Measurements from ENCODE around the gene IMPDH1. TPM values are rescaled to one million over a fixed set of nuclear protein-coding genes. Genes with fewer than 3 reads are reported as not detected.

Gene IMPDH1
- polyA plus RNA-seq, 3 donors: 26.1 to 27.3 (median 26.8) TPM

DNA sequence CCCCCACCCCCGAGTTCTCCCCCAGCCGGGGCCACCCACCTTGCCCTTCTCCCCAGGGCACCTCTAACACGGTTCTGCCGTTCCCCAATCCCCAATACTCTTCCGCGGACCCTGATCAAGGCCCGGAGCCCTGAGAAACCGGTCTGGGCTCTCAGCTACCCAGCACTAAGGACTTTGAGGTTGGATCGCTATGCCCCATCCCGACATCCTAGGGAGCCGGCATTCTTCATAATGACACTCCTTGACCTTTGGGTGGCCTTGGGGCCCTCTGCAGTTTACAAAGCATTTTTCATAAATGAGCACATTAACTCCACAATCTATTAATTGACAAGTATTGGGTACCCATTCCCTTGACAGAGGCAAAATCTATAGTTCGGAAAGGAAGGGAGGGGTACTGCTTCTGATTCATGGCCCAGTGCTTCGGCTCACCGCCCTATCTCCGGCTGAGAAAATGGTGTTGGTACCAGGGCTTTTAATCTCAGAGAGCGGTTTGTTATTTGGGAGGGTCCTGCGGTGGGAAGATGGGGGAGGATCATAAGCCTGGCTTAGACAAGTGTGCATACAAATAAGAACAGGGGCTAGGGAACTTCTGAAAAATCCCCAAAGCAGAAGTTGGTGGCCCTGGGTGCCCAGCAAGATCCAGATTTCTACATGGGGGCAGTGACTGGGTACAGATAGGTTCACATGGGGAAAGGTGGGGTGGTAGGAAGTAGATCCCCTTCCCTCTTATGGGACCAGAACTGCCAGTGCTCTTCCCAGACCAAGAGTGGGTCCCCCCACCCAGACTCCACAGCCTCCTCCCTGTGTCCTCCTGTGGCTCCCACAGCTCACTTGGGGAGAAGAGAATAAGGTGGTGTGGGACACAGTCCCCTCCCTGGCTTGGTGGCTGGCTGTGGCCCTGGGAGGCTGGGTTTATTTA lies 3.2 kb downstream of the IMPDH1 start:
- DNase-seq (ENCODE audit: low read depth in 3 of 3, low spot score in 2 of 3): no peak

DNA sequence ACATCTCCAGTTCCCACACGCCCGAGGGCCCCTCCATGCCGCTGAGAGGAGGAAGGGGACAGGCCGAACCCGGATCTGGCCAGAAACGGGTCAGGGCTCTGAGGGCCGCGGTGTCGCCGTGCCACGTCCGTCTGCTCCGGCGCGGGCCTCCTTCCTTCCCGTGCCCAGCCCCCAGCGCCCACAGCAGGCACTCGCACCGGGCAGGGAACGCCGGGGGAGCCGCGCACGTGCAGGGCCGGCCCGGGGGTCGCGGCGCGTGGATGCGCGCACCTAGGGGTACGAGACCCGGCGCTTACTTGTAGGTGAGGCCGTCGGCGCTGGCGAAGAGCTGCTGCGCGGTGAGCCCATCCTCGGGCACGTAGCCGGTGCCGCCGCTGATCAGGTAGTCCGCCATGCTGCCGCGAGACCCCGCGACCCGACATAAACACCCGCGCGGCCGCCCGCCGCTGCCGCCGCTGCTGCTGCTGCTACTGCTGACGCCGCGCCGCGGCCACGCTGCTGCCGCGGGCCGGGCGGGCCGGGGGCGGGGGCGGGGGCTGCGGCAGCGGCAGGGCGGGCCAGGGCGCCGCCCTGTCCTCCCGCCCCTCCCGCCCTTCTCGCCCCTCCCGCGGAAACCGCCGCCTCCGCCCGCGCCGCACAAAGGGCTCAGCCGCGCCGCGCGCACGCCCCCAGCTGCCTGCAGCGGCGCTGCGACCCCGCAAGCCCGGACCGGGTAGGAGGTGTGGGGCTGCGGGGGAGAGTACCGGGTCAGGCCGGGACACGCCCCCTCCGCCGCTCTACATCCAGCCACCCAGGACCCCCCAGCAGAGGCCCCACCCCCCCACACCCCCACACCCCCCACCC lies 4.1 kb downstream of the IMPDH1 start:
- DNase-seq (ENCODE audit: low read depth in 3 of 3, low spot score in 2 of 3): no peak

DNA sequence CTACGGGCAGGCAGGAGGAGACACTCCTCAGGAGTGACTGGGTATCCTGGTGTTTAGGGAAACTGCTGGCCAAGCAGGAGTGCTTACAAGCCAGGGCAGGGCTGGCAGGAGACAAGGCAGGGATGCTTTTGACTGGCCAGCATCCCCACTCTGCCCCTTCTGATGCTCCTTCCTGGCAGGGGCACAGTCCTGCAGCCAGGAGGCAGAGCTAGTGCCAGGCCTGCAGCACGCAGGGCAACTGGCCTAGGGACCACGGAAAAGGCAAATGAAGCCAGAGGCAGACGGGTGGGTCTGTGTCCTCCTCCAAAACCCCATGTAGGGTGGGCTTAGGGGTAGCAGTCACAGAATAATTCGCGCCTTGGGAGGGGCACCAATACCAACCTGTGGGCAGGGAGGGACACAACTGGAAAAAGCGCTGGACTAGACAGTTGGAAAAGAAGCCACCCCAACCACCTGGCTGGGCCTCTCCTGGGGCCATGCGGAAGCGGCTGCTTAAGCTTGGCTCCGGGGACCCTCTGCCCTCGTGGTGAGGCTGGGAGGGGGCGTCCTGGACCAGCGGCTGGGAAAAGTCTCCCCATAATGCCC lies 4.8 kb downstream of the IMPDH1 start:
- DNase-seq (ENCODE audit: low read depth in 3 of 3, low spot score in 2 of 3): no peak

DNA sequence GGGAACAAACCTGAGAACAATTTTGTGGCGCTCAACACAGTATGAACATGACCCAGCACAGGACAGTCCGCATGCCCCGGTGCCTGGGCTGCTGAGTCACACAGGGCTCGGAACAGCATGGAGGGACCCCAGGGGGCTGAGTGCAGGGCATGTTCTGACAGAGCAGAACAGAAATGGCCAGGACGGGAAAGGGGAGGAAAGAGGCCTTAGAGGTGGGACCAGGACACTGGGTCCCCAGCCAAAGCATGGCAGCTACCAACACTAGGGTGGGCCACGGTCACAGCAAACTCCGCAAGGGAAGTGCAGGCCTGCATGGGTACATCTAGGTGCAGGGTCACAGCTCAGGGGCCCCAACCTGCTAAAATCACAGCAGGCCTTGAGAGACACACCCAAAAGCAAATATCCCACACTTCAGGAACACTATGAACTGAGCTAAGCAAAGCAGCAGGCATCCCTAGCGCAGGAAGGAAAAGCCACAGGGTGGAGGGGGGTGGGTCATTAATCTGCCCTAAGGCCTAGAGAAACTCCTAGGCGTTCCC lies 5.6 kb downstream of the IMPDH1 start:
- DNase-seq (ENCODE audit: low read depth in 3 of 3, low spot score in 2 of 3): no peak

DNA sequence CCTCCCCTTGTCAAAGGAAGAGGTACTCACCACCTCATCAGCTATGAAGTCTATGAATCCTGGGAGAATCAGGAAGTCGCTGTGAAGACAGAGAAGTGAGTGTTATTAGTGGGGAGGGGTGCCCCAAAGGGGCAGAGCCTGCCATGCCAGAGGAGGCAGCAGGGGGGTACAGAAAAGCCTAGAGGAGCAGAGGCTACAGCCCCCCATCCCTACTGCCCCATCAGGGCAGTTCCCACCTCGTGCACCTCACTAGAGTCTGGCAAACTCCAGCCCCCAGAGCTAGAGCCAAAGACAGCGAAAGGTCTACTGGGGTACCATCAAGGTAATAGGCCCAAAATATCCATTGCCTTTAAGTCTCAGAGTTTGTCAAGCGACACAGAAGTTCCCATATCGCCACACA lies 6.1 kb downstream of the IMPDH1 start:
- no peak for DNase-seq (ENCODE audit: low read depth in 3 of 3, low spot score in 2 of 3)

DNA sequence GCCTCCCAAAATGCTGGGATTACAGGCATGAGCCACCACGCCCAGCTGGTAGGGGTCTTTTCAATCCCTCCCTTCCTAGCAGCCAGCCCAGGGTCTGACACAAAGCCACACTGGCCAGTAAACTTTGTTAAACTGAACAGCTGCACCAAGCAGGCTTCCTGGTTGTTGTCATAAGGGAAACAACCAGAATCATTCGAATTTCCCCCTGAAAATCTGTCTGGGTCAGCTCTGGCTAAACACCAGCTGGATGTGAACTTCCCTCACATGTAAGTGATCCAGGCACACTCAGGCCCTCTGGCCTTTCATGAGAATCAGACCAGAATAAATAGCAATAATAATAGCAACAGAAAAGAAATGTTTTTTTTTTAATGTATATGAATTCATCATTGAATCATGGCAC lies 7.4 kb downstream of the IMPDH1 start:
- no peak for DNase-seq (ENCODE audit: low read depth in 3 of 3, low spot score in 2 of 3)

DNA sequence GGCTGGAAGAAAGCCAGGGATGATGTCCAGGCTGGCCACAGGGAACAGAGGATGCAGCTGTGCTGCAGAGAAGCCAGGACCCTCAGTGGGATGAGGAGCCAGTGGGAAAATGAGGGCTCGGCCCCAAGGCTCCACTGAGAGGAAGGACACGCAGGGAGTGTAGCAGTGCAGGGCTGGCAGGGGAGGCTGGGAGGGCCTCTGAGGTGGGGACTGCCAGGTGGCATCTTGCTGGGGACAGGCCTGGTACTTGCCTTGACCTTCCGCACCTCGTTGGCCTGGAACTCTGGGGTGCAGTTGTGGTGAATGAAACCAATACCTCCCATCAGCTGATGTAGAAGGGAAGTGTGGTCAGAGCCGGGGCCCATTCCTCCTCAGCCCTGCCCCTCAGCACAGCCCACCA lies 9.2 kb downstream of the IMPDH1 start:
- DNase-seq (ENCODE audit: low read depth in 3 of 3, low spot score in 2 of 3): no peak

DNA sequence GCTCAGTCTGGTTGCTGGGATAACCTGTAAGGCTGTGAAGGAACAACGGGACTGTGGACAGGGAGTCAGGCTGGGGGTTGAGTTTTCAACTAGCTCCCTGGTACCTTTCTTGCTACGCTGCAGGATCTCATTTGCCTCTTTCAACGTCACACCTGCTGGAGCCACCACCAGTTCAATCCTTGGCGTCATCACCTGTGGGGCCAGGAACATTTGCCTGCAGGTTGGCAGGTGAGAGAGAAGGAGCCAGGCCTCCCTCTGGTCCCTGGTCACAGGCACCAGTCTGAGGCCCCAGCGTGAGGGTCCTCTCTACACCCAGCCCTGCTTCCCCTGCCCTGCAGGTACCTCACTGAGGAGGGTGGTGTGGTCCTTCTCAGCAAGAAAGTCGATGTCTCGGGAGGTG lies 9.8 kb downstream of the IMPDH1 start:
- no peak for DNase-seq (ENCODE audit: low read depth in 3 of 3, low spot score in 2 of 3)

DNA sequence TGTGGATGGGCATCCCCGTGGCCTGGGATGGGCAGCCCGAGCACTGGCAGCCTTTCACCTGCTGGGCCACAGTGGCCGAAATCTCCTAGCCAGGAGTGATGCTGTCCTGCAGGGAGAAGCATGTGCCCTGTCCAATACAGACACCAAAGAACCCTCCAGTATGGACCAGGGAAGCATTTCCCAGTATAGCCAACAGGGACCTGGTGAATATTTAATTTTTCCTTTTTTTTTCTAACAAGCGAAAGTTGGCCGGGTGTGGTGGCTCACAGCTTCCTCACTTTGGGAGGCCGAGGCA lies 11.0 kb downstream of the IMPDH1 start:
- DNase-seq (ENCODE audit: low read depth in 3 of 3, low spot score in 2 of 3): no peak

DNA sequence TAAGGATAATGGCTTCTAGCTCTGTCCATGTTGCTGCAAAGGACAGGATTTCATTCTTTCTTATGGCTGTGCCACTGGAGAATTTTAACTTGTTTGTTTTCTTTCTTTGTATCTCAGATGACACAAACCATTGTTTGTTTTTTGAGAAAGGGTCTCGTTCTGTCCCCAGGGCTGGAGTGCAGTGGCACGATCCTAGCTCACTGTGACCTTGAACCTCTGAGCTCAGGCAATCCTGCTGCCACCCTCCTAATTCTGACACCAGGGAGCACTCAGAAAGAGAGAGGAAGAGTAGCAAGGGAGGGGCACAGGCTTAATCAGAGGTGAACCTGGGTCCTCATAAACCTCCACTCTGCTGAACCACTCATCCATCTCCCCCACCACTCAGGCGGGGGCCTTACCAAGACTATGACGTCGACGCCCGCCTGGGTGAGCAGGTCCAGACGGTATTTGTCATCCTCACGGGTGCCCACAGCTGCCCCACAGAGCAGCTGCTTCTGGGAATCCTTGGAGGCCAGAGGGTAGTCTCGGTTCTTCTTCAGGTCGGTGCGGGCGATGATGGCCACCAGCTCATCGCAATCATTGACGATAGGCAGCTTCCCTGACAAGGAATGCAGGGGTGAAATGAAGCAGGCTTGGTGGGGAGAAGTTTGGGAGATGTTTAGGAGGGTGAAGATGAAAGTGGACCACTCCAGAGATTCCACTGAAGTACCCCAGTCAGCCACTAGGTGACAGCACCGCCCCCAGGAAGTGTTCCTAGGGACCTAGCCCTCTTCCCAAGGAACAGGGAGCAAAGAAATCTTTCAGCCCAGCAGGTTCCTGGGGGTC lies 11.6 kb downstream of the IMPDH1 start:
- no peak for DNase-seq (ENCODE audit: low read depth in 3 of 3, low spot score in 2 of 3)

DNA sequence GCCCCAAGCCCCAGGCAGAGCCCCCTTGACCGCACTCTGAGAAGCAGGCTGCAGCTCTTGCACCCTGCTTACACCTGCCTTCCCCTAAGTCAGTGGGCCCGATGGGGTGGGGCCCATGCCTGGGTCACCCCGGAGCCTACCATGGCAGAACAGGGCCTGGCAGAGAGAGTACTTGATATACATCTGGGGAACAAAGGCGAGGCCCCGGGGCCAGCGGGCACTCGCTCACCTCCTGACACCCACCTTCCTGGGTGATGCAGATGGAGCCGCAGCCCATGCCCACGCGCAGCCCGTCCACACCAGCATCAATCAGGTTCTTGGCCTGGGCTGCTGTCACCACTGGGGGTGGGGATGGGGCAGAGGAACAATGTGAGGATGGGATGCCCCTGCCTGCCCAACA lies 13.4 kb downstream of the IMPDH1 start:
- DNase-seq (ENCODE audit: low read depth in 3 of 3, low spot score in 2 of 3): no peak

DNA sequence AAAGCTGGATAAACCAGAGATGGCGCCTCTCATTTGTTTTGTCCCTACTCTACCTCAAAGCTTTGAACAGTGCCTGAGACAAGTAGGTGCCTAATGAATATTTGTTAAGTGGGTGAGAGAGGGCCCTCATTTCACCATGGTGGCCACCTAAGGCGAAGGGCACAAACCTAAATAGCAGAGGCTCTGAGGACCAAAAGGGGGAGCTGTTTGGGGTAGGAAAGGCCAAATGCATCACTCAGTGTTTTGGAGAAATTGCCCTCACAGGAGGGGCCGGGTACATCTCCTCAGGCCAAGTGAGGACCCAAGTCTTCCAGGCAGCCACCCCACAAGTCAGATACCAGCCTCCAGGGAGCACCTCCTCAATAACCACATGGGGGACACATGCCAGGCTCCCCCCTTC lies 14.0 kb downstream of the IMPDH1 start:
- DNase-seq (ENCODE audit: low read depth in 3 of 3, low spot score in 2 of 3): no peak

DNA sequence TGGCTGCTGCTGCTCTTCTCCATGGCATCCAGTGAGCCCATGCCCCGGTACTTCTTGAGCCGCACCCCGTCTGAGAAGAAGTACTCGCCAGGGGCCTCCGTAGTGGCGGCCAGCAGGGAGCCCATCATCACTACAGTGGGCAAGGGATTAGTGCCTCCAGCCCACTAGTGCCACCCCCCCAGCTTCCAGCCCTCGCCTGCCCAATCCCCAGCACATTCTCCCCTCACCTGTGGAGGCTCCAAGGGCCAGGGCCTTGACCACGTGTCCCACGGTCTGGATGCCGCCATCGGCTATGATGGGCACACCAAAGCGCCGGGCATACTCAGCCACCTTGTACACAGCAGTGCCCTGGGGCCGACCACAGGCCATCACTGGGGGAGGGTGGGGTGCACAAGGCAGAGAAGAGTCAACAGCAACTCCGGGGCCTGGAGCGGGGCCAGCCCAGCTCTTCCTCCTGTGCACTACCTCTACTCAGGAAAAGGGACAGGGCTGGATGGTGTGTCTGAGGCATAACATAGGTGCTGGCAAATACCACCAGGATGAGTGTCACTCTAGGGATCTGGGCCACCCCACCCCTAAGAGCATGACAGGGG lies 14.8 kb downstream of the IMPDH1 start:
- no peak for DNase-seq (ENCODE audit: low read depth in 3 of 3, low spot score in 2 of 3)

DNA sequence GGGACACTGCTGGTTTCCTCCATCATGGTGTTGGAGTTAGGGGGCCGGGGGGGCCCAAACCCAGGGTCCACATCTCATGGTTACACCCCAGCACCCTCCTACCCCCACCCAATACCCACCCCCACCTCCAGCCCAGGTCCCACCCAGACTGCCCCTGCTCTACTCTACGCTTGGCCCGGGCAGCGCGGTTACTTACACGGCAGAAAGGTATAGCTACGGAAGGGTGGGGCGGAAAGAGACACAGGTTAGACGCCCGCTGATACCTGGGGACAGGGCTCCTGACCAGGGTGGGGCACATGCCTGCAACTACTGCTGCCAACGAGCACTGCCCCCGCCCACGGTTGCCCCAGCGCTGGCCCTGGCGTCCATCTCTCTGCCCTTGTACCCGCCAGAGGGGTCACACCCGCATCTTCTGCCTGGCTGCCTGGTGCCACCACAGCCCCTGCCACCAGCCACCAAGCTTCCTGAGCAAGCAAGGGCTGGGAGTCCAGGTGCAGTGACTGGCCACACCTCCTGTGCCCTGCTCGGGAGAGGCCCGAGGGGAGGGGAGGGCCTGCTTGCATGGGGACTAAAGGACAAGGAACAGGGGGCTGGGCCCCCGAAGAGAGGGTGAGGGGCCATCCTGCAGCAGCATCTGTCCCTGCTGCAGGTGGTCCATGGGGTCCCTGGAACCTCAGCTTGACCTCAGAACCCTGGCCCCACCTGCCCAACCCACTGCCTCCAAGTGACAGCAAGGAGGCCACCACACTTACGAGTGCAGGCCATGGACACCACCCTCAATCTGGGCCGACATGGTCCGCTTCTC lies 16.1 kb downstream of the IMPDH1 start:
- DNase-seq (ENCODE audit: low read depth in 3 of 3, low spot score in 2 of 3): no peak

DNA sequence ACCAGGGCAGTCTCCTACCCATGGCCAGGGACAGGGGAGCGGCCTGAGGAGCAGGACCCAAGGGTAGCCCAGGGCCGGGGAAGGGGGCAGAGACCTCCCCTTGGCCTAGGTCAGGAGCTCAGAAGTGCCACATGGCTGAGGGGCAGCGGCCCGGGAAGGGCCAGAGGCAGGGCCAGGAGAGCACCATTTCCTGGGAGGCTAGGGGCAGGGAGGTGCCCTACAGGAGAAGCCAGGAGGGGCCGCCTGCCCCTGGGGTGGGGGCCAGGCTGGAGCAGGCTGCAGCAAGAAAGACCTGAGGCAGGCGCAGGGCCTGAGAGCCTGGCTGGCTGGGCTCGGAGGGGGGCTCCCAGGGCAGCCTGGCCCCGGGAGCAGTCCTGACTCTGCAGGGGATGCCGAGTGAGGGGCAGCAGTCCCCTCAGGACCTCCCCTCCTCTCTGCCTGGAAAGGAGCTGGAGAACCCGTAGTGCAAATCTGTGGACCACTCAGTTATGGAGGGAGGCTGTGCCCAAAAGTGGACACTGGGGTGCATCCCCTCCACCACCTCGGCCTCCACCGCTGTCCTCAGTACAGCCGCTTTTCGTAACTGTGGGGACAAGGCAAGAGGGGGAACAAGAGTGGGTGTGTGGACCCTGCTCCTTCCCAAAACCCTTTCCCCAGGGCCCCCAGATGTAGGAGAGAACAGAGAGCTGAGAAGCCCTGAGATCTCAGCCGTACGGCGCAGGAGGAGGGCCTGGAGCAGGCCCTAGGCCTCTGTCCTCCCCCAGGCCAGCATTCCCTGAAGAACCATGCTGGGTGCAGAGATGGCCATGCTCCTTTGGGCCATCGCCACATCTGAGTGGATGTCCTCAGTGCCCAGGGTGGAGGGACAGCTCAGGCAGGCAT lies 17.1 kb downstream of the IMPDH1 start:
- no peak for DNase-seq (ENCODE audit: low read depth in 3 of 3, low spot score in 2 of 3)

DNA sequence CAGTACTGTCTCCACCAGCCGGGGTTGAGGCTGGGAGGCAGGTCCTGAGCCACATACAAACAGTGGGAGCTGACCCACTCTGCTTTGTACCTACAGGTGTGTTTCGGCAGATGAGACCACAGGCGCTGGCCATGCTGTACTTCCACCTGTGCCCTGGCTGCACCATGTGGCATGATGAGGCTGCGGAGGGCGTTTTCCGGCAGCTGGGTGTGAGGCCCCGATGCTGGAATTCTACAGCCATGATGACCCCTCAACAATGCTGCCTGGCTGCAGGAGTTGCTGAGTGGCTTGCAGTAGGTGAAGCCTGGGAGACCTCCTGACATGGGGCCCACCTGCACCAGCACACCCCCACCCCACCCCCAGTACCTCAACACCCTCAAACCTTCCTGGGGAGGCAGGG lies 18.0 kb downstream of the IMPDH1 start:
- DNase-seq (ENCODE audit: low read depth in 3 of 3, low spot score in 2 of 3): no peak

DNA sequence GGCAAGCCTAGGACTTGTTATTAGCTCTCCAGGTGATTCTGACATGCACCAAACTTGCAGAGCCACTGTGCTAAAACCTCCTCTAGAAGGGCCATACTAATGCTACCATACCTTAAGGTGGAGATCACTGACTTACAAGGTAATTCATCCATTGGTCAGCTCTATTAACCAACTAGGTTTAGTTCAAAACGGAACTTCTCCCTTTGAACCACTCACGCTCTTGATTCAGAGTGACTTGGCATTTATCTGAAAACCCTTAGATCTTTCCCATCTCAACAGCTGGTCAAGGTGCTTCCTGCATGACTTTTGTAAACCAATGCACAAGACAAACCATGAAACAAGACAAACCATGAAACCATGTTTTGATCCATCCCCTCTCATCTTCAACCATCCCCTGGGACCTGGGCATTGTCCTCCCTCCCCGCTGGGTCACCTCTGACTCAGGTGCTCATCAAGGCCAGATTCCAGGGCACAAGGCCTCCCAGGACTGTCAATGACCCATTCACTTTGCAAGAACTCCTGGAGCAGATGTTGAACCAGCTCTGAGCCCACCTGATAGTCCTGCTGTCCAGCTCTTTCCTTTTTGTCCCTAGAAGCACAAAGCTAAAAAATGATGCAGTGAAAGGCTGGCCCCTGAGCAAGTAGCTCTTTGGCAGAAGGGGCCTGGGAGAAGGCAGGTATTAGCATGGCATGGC lies 18.8 kb downstream of the IMPDH1 start:
- DNase-seq (ENCODE audit: low read depth in 3 of 3, low spot score in 2 of 3): no peak
